ENCODE data around the gene TRIM2.

Gene TRIM2

DNA sequence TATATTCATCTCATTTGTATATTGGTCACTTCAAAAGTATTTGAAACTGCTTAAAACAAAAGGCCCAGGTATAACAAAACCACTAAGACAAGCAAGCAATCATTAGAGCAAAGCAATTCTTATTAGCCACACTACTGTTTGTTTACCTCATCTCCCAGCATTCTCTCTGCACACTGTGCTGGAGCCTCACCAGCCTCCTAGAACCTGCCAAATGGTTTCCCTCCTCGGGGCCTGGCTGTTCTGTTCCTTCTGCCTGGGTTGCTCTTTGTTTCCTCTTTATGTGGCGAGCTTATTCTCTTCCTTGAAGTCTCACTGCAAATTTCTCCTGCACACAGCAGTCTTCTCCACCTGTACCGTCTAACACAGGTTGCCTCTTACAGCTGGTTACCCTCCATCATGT is 72.7 kb downstream of the TRIM2 start:
- Histone ChIP-seq H3K79me1 (ENCODE audit: low read depth, low read length) (no peaks in the 10 kb centered on the region), H3K14ac (ENCODE audit: low read length) (no peak overlapping the region), H3K23ac (ENCODE audit: low read depth, low read length, poor library complexity) (no peak overlapping the region), H2BK120ac (ENCODE audit: low read depth, low read length) (no peak overlapping the region), H2AK5ac (ENCODE audit: low read depth, low read length) (no peak overlapping the region), H2BK15ac (ENCODE audit: low read length) (no peak overlapping the region), H3K9ac (ENCODE audit: low read depth, low read length, poor library complexity) (no peak overlapping the region), H4K91ac (ENCODE audit: low read depth, low read length, poor library complexity) (no peak overlapping the region), H3K18ac (ENCODE audit: low read length) (no peak overlapping the region), H3K27ac (replicated peaks; ENCODE audit: low read length) (no peak overlapping the region), H4K8ac (ENCODE audit: low read depth, low read length) (no peak overlapping the region), H2BK12ac (ENCODE audit: low read length) (no peak overlapping the region), H3K4me3 (ENCODE audit: low read length in 2 of 2) (peak overlapping the region in 1 of 2 donors; percentile 58), H3K4ac (ENCODE audit: low read length) (no peak overlapping the region), H3K4me2 (ENCODE audit: insufficient read depth, low read length, poor library complexity, severe bottlenecking) (no peak overlapping the region), H3K27me3 (ENCODE audit: control insufficient read depth in 3 of 3, insufficient read depth in 3 of 3, low read depth in 1 of 3, low read length in 3 of 3) (no peaks in the 10 kb centered on the region), H3K36me3 (replicated peaks in 1 of 2; ENCODE audit: control insufficient read depth in 2 of 2, insufficient read depth in 2 of 2, low read length in 2 of 2) (peaks cover 19 to 95% of the 10 kb centered on the region in 2 donors), H2AFZ (ENCODE audit: low read length) (no peak overlapping the region), H2BK5ac (ENCODE audit: low read length) (no peak overlapping the region), H3K4me1 (ENCODE audit: control insufficient read depth in 2 of 2, insufficient read depth in 1 of 2, low read depth in 1 of 2, low read length in 2 of 2) (no peaks in the 10 kb centered on the region), H3K9me3 (replicated peaks in 1 of 2; ENCODE audit: control insufficient read depth in 2 of 2, insufficient read depth in 1 of 2, low read depth in 1 of 2, low read length in 2 of 2) (peaks cover 0 to 13% of the 10 kb centered on the region in 2 donors)
- DNase-seq (ENCODE audit: low spot score), result no peak
- WGBS, 2 donors (ENCODE audit: extremely low coverage in 2 of 2, insufficient read length in 2 of 2, insufficient replicate concordance in 1 of 2), result no CpG with 5 or more reads among the region's 3 CpGs

DNA sequence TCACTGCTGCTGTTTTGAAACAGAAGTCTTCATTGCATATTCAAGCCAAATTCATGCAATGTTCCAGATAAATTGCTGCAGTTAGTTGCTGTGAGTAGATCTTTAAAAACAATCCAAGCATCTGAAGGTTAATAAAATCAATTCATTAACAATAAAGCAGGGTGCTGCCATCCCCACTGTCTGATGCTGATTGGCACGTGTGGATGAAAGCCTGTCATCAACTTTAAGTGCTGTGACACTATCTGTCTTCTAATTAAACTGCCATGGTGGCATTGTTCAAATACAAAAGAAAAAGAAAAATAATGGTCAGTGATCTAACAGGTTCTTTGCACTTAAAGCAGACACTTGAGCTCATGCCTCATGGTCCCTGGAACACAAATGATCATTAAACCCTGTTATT is 77.2 kb downstream of the TRIM2 start:
- Histone ChIP-seq H3K79me1 (ENCODE audit: low read depth, low read length) (no peaks in the 10 kb centered on the region), H3K4me2 (ENCODE audit: insufficient read depth, low read length, poor library complexity, severe bottlenecking) (no peak overlapping the region), H2BK120ac (ENCODE audit: low read depth, low read length) (no peak overlapping the region), H2BK15ac (ENCODE audit: low read length) (no peak overlapping the region), H2AK5ac (ENCODE audit: low read depth, low read length) (no peak overlapping the region), H3K4ac (ENCODE audit: low read length) (no peak overlapping the region), H3K9me3 (replicated peaks in 1 of 2; ENCODE audit: control insufficient read depth in 2 of 2, insufficient read depth in 1 of 2, low read depth in 1 of 2, low read length in 2 of 2) (peaks cover 0 to 50% of the 10 kb centered on the region in 2 donors), H3K36me3 (replicated peaks in 1 of 2; ENCODE audit: control insufficient read depth in 2 of 2, insufficient read depth in 2 of 2, low read length in 2 of 2) (peaks cover 18 to 96% of the 10 kb centered on the region in 2 donors), H3K23ac (ENCODE audit: low read depth, low read length, poor library complexity) (no peak overlapping the region), H4K91ac (ENCODE audit: low read depth, low read length, poor library complexity) (no peak overlapping the region), H3K18ac (ENCODE audit: low read length) (no peak overlapping the region), H2AFZ (ENCODE audit: low read length) (no peak overlapping the region), H3K27ac (replicated peaks; ENCODE audit: low read length) (no peak overlapping the region), H3K4me1 (ENCODE audit: control insufficient read depth in 2 of 2, insufficient read depth in 1 of 2, low read depth in 1 of 2, low read length in 2 of 2) (no peaks in the 10 kb centered on the region), H2BK5ac (ENCODE audit: low read length) (no peak overlapping the region), H3K14ac (ENCODE audit: low read length) (no peak overlapping the region), H4K8ac (ENCODE audit: low read depth, low read length) (no peak overlapping the region), H2BK12ac (ENCODE audit: low read length) (no peak overlapping the region), H3K27me3 (ENCODE audit: control insufficient read depth in 3 of 3, insufficient read depth in 3 of 3, low read depth in 1 of 3, low read length in 3 of 3) (no peaks in the 10 kb centered on the region), H3K9ac (ENCODE audit: low read depth, low read length, poor library complexity) (no peak overlapping the region), H3K4me3 (ENCODE audit: low read length in 2 of 2) (no peak overlapping the region)
- no CpG with 5 or more reads among the region's 1 CpG for WGBS, 2 donors (ENCODE audit: extremely low coverage in 2 of 2, insufficient read length in 2 of 2, insufficient replicate concordance in 1 of 2)
- DNase-seq (ENCODE audit: low spot score), result no peak

DNA sequence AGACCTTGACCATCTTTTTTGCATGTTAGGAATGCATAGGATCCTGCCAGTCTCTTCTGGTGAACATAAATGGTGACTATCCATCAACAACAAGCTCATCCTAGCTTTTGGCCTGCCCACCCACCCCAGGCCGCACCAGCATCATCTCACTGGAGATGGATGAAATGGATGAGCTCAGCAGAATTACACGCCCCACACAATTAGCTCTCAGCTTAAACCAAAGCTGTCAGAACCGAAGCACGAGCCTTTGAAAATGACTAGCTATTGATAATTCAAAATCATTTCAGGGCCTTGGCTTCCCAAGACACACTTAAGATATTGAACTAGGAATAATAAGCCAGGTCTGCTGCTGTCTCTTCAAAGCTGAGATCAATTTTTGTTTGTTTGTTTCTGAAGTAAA is 77.8 kb downstream of the TRIM2 start:
- H3K27ac ChIP-seq (replicated peaks; ENCODE audit: low read length), result no peak overlapping the region
- no peak overlapping the region for H2BK5ac ChIP-seq (ENCODE audit: low read length)
- no peak overlapping the region for H4K91ac ChIP-seq (ENCODE audit: low read depth, low read length, poor library complexity)
- peaks cover 15 to 95% of the 10 kb centered on the region in 2 donors for H3K36me3 ChIP-seq (replicated peaks in 1 of 2; ENCODE audit: control insufficient read depth in 2 of 2, insufficient read depth in 2 of 2, low read length in 2 of 2)
- no peak overlapping the region for H3K4me2 ChIP-seq (ENCODE audit: insufficient read depth, low read length, poor library complexity, severe bottlenecking)
- no peak overlapping the region for H3K9ac ChIP-seq (ENCODE audit: low read depth, low read length, poor library complexity)
- H3K4ac ChIP-seq (ENCODE audit: low read length), result no peak overlapping the region
- no peak overlapping the region for H2BK15ac ChIP-seq (ENCODE audit: low read length)
- H3K9me3 ChIP-seq (replicated peaks in 1 of 2; ENCODE audit: control insufficient read depth in 2 of 2, insufficient read depth in 1 of 2, low read depth in 1 of 2, low read length in 2 of 2), result peaks cover under 1 to 54% of the 10 kb centered on the region in 2 donors
- no peak overlapping the region for H2AFZ ChIP-seq (ENCODE audit: low read length)
- no peak overlapping the region for H3K4me3 ChIP-seq (ENCODE audit: low read length in 2 of 2)
- no peak for DNase-seq (ENCODE audit: low spot score)
- no peaks in the 10 kb centered on the region for H3K4me1 ChIP-seq (ENCODE audit: control insufficient read depth in 2 of 2, insufficient read depth in 1 of 2, low read depth in 1 of 2, low read length in 2 of 2)
- no peak overlapping the region for H3K23ac ChIP-seq (ENCODE audit: low read depth, low read length, poor library complexity)
- H3K27me3 ChIP-seq (ENCODE audit: control insufficient read depth in 3 of 3, insufficient read depth in 3 of 3, low read depth in 1 of 3, low read length in 3 of 3), result no peaks in the 10 kb centered on the region
- H2BK12ac ChIP-seq (ENCODE audit: low read length), result no peak overlapping the region
- H3K18ac ChIP-seq (ENCODE audit: low read length), result no peak overlapping the region
- no peak overlapping the region for H4K8ac ChIP-seq (ENCODE audit: low read depth, low read length)
- WGBS, 2 donors (ENCODE audit: extremely low coverage in 2 of 2, insufficient read length in 2 of 2, insufficient replicate concordance in 1 of 2), result no CpG with 5 or more reads among the region's 4 CpGs
- no peak overlapping the region for H3K14ac ChIP-seq (ENCODE audit: low read length)
- H2BK120ac ChIP-seq (ENCODE audit: low read depth, low read length), result no peak overlapping the region
- H2AK5ac ChIP-seq (ENCODE audit: low read depth, low read length), result no peak overlapping the region
- H3K79me1 ChIP-seq (ENCODE audit: low read depth, low read length), result no peaks in the 10 kb centered on the region

DNA sequence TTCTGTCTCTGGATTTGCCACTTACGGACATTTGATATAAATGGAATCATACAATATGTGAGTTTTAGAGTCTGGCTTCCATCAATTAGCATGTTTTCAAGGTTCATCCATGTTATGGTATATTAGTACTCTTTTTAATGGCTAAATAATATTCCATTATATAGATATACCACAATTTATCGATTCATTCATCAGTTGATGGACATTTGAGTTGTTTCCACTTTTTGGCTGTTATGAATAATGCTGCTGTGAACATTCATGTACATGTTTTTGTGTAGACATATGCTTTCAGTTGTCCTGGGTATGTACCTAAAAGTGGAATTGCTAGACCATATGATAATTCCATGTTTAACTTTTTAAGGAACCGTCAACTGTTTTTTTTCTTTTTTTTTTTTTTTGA is 79.0 kb downstream of the TRIM2 start:
- Histone ChIP-seq H2BK12ac (ENCODE audit: low read length) (no peak overlapping the region), H3K4me1 (ENCODE audit: control insufficient read depth in 2 of 2, insufficient read depth in 1 of 2, low read depth in 1 of 2, low read length in 2 of 2) (no peaks in the 10 kb centered on the region), H3K9ac (ENCODE audit: low read depth, low read length, poor library complexity) (no peak overlapping the region), H3K36me3 (replicated peaks in 1 of 2; ENCODE audit: control insufficient read depth in 2 of 2, insufficient read depth in 2 of 2, low read length in 2 of 2) (peaks cover 12 to 95% of the 10 kb centered on the region in 2 donors), H3K4me2 (ENCODE audit: insufficient read depth, low read length, poor library complexity, severe bottlenecking) (no peak overlapping the region), H3K27me3 (ENCODE audit: control insufficient read depth in 3 of 3, insufficient read depth in 3 of 3, low read depth in 1 of 3, low read length in 3 of 3) (no peaks in the 10 kb centered on the region), H3K9me3 (replicated peaks in 1 of 2; ENCODE audit: control insufficient read depth in 2 of 2, insufficient read depth in 1 of 2, low read depth in 1 of 2, low read length in 2 of 2) (peaks cover 1 to 66% of the 10 kb centered on the region in 2 donors), H3K18ac (ENCODE audit: low read length) (no peak overlapping the region), H3K14ac (ENCODE audit: low read length) (no peak overlapping the region), H3K4me3 (ENCODE audit: low read length in 2 of 2) (no peak overlapping the region), H3K23ac (ENCODE audit: low read depth, low read length, poor library complexity) (no peak overlapping the region), H2AK5ac (ENCODE audit: low read depth, low read length) (no peak overlapping the region), H4K91ac (ENCODE audit: low read depth, low read length, poor library complexity) (no peak overlapping the region), H2BK5ac (ENCODE audit: low read length) (no peak overlapping the region), H3K27ac (replicated peaks; ENCODE audit: low read length) (no peak overlapping the region), H3K4ac (ENCODE audit: low read length) (no peak overlapping the region), H2BK15ac (ENCODE audit: low read length) (no peak overlapping the region), H4K8ac (ENCODE audit: low read depth, low read length) (no peak overlapping the region), H2BK120ac (ENCODE audit: low read depth, low read length) (no peak overlapping the region), H2AFZ (ENCODE audit: low read length) (no peak overlapping the region), H3K79me1 (ENCODE audit: low read depth, low read length) (no peaks in the 10 kb centered on the region)
- no CpG with 5 or more reads among the region's 3 CpGs for WGBS, 2 donors (ENCODE audit: extremely low coverage in 2 of 2, insufficient read length in 2 of 2, insufficient replicate concordance in 1 of 2)
- DNase-seq (ENCODE audit: low spot score), result no peak
